ENCODE measurements around the gene SPAG7.
"Not testable (repeated sequence)": the region's sequence is repeated elsewhere in the genome, so short reads cannot be mapped to it uniquely, and the experiment has no call there.

The SPAG7 gene

DNA sequence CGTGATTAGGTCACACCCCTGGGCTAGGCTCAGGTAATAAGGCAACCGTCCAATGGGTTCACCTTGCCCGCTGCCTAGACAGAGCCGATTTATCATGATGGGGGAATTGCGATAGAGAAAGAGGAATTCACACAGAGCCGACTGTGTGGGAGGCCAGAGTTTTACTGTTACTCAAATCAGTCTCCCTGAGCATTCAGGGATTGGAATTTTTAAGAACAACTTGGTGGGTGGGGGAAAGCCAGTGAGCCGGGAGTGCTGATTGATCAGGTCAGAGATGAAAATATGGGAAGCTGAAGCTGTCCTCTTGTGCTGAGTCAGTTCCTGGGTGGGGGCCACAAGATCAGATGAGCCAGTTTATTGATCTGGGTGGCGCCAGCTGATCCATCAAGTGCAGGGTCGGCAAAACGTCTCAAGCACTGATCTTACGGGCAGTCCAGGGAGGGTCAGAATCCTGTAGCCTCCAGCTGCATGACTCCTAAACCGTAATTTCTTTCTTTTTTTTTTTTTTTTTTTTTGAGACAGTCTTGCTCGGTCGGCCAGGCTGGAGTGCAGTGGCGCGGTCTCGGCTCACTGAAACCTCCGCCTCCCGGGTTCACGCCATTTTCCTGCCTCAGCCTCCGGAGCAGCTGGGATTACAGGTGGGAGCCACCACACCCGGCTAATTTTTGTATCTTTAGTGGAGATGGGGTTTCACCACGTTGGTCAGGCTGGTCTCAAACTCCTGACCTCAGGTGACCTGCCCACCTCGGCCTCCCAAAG lies 40.9 kb downstream of the SPAG7 start:
- not testable (repeated sequence) for DNase-seq (ENCODE audit: low spot score in 2 of 2); H3K9me3 Mint-ChIP-seq; H3K4me3 Mint-ChIP-seq; H3K27me3 Mint-ChIP-seq; H3K4me1 Mint-ChIP-seq; H3K36me3 Mint-ChIP-seq; H3K27ac Mint-ChIP-seq; ATAC-seq (ENCODE audit: low read depth)

- no peak for ATAC-seq (ENCODE audit: low read depth)
- Mint-ChIP-seq H3K36me3 (no peaks in the 10 kb centered on the region), H3K9me3 (no peaks in the 10 kb centered on the region), H3K4me3 (no peak overlapping the region), H3K27ac (no peak overlapping the region), H3K4me1 (no peaks in the 10 kb centered on the region), H3K27me3 (no peaks in the 10 kb centered on the region)
- no peak for DNase-seq (ENCODE audit: low spot score in 2 of 2)
These were observed 46.3 kb downstream of the SPAG7 start for GRCh38 chr17:4921320-4921719.

DNA sequence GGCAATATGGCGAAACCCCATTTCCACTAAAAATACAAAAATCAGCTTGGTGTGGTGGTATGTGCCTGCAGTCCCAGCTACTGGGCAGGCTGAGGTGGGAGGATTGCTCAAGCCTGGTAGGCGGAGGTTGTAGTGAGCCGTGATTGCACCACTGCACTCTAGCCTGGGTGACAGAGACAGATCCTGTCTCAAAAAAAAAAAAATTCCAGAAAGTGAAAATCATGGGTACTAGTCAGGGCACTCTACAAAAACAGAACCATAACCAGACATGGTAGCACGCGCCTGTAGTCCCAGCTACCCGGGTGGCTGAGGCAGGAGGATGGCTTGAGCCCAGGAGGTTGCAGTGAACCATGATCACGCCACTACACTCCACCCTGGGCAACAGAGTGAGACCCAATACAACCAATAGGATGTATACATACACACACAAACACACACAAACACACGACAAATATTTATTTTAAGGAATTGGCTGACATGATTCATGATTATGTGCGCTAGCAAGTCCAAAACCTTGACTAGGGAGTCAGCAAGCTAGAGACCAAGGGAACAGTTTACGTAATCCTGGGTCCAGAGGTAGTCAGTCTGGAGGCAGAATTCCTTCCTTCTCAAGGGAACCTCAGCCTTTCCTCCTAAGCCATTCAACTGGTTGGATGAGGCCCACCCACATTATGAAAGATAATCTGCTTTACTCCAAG lies 47.1 kb downstream of the SPAG7 start:
- DNase-seq (ENCODE audit: low spot score in 2 of 2) (no peak), ATAC-seq (ENCODE audit: low read depth) (no peak)
- H3K36me3 Mint-ChIP-seq: no peaks in the 10 kb centered on the region
- H3K27ac Mint-ChIP-seq: no peak overlapping the region
- no peak overlapping the region for H3K4me3 Mint-ChIP-seq
- no peaks in the 10 kb centered on the region for H3K9me3 Mint-ChIP-seq
- no peaks in the 10 kb centered on the region for H3K4me1 Mint-ChIP-seq
- H3K27me3 Mint-ChIP-seq: no peaks in the 10 kb centered on the region

GRCh38 chr17:4919511-4920047 lies 48.0 kb downstream of the SPAG7 start:
- H3K27ac Mint-ChIP-seq: no peak overlapping the region
- no peaks in the 10 kb centered on the region for H3K9me3 Mint-ChIP-seq
- H3K4me3 Mint-ChIP-seq: no peak overlapping the region
- H3K36me3 Mint-ChIP-seq: no peaks in the 10 kb centered on the region
- DNase-seq (ENCODE audit: low spot score in 2 of 2): no peak
- ATAC-seq (ENCODE audit: low read depth): no peak
- no peaks in the 10 kb centered on the region for H3K4me1 Mint-ChIP-seq
- no peaks in the 10 kb centered on the region for H3K27me3 Mint-ChIP-seq

- H3K9me3 Mint-ChIP-seq; H3K27me3 Mint-ChIP-seq; H3K4me3 Mint-ChIP-seq; H3K4me1 Mint-ChIP-seq; ATAC-seq (ENCODE audit: low read depth); H3K27ac Mint-ChIP-seq; DNase-seq (ENCODE audit: low spot score in 2 of 2); H3K36me3 Mint-ChIP-seq: not testable (repeated sequence)
These were observed 53.1 kb downstream of the SPAG7 start for GRCh38 chr17:4914551-4914950.

- Mint-ChIP-seq H3K9me3 (no peaks in the 10 kb centered on the region), H3K36me3 (no peaks in the 10 kb centered on the region), H3K27ac (no peak overlapping the region), H3K27me3 (peaks cover 3% of the 10 kb centered on the region), H3K4me3 (no peak overlapping the region), H3K4me1 (no peaks in the 10 kb centered on the region)
- no peak for DNase-seq (ENCODE audit: low spot score in 2 of 2)
- no peak for ATAC-seq (ENCODE audit: low read depth)
These were observed 53.6 kb downstream of the SPAG7 start for GRCh38 chr17:4913994-4914393.

All from memory B cell (primary cell).